ENCODE data around the gene OTOP1.
"Not testable (repeated sequence)": the region's sequence is repeated elsewhere in the genome, so short reads cannot be mapped to it uniquely, and the experiment has no call there.

OTOP1 gene

GRCh38 chr4:4226606-4227438 lies at the start of gene OTOP1:
Gene OTOP1, minus strand, starts transcription at chr4:4226929. Its CDS starts 65 bp downstream, at chr4:4226864.
- in situ Hi-C loops (cut with HindIII; ENCODE audit: low sequenced_read_pairs): no loop called here

- in situ Hi-C loops (cut with HindIII; ENCODE audit: low sequenced_read_pairs): no loop called here
These were observed 47.5 kb upstream of the OTOP1 start for GRCh38 chr4:4274226-4274625.

- in situ Hi-C loops (cut with HindIII; ENCODE audit: low sequenced_read_pairs): no loop called here
These were observed 45.2 kb upstream of the OTOP1 start for GRCh38 chr4:4271912-4272311.

GRCh38 chr4:4270529-4270928 lies 43.8 kb upstream of the OTOP1 start:
- in situ Hi-C loops (cut with HindIII; ENCODE audit: low sequenced_read_pairs): no loop called here

GRCh38 chr4:4269856-4270255 lies 43.1 kb upstream of the OTOP1 start:
- in situ Hi-C loops (cut with HindIII; ENCODE audit: low sequenced_read_pairs): loop anchor here (10.0 kb wide), 1 partner anchor 85 kb away; no protein-coding TSS in a partner anchor

GRCh38 chr4:4269331-4269731 lies 42.6 kb upstream of the OTOP1 start:
- in situ Hi-C loops (cut with HindIII; ENCODE audit: low sequenced_read_pairs): loop anchor here (10.0 kb wide), 1 partner anchor 85 kb away; no protein-coding TSS in a partner anchor

GRCh38 chr4:4268776-4269175 lies 42.0 kb upstream of the OTOP1 start:
- in situ Hi-C loops (cut with HindIII; ENCODE audit: low sequenced_read_pairs): loop anchor here (10.0 kb wide), 1 partner anchor 86 kb away; no protein-coding TSS in a partner anchor

- in situ Hi-C loops (cut with HindIII; ENCODE audit: low sequenced_read_pairs): loop anchor here (10.0 kb wide), 1 partner anchor 87 kb away; no protein-coding TSS in a partner anchor
These were observed 41.3 kb upstream of the OTOP1 start for GRCh38 chr4:4267981-4268380.

- in situ Hi-C loops (cut with HindIII; ENCODE audit: low sequenced_read_pairs): loop anchor here (10.0 kb wide), 1 partner anchor 95 kb away; no protein-coding TSS in a partner anchor
These were observed 33.5 kb upstream of the OTOP1 start for GRCh38 chr4:4260185-4260751.

GRCh38 chr4:4259484-4260100 lies 32.9 kb upstream of the OTOP1 start:
- in situ Hi-C loops (cut with HindIII; ENCODE audit: low sequenced_read_pairs): loop anchor here (10.0 kb wide), 1 partner anchor 95 kb away; no protein-coding TSS in a partner anchor

GRCh38 chr4:4257705-4258104 lies 31.0 kb upstream of the OTOP1 start:
- in situ Hi-C loops (cut with HindIII; ENCODE audit: low sequenced_read_pairs): not testable (repeated sequence)

GRCh38 chr4:4256799-4257198 lies 30.1 kb upstream of the OTOP1 start:
- in situ Hi-C loops (cut with HindIII; ENCODE audit: low sequenced_read_pairs): no loop called here

- in situ Hi-C loops (cut with HindIII; ENCODE audit: low sequenced_read_pairs): no loop called here
These were observed 27.9 kb upstream of the OTOP1 start for GRCh38 chr4:4254666-4255065.

- in situ Hi-C loops (cut with HindIII; ENCODE audit: low sequenced_read_pairs): no loop called here
These were observed 27.5 kb upstream of the OTOP1 start for GRCh38 chr4:4254199-4254598.

GRCh38 chr4:4249866-4250265 lies 23.1 kb upstream of the OTOP1 start:
- in situ Hi-C loops (cut with HindIII; ENCODE audit: low sequenced_read_pairs): no loop called here

- in situ Hi-C loops (cut with HindIII; ENCODE audit: low sequenced_read_pairs): not testable (repeated sequence)
These were observed 22.6 kb upstream of the OTOP1 start for GRCh38 chr4:4249342-4249741.

GRCh38 chr4:4248885-4249203 lies 22.1 kb upstream of the OTOP1 start:
- in situ Hi-C loops (cut with HindIII; ENCODE audit: low sequenced_read_pairs): no loop called here

- in situ Hi-C loops (cut with HindIII; ENCODE audit: low sequenced_read_pairs): no loop called here
These were observed 21.5 kb upstream of the OTOP1 start, which contains the start of gene TMEM128 for GRCh38 chr4:4248029-4248884. Gene TMEM128, minus strand, starts transcription at chr4:4248223. Its CDS starts 21 bp downstream, at chr4:4248202.

- in situ Hi-C loops (cut with HindIII; ENCODE audit: low sequenced_read_pairs): no loop called here
These were observed 20.9 kb upstream of the OTOP1 start for GRCh38 chr4:4247696-4248028.

GRCh38 chr4:4245172-4245571 lies 18.4 kb upstream of the OTOP1 start:
- in situ Hi-C loops (cut with HindIII; ENCODE audit: low sequenced_read_pairs): no loop called here

- in situ Hi-C loops (cut with HindIII; ENCODE audit: low sequenced_read_pairs): not testable (repeated sequence)
These were observed 12.8 kb upstream of the OTOP1 start for GRCh38 chr4:4239551-4239950.
